ENCODE measurements around the gene USP17L22. TPM values are rescaled to one million over a fixed set of nuclear protein-coding genes. Genes with fewer than 3 reads are reported as not detected.

Gene USP17L22
- total RNA-seq, 1 experiment from 2014 or later, result not detected

Other genes with a start within 250 kb of the USP17L22 start
- not detected for gene FAM90A26, start 97.2 kb upstream of the USP17L22 start, total RNA-seq (2021; ENCODE audit: unreplicated experiment)
- gene USP17L10, start 57.0 kb upstream of the USP17L22 start, total RNA-seq (2021; ENCODE audit: unreplicated experiment), result not detected
- 0.15 TPM for gene USP17L11, start 52.2 kb upstream of the USP17L22 start, total RNA-seq (2021; ENCODE audit: unreplicated experiment)
- gene USP17L12, start 47.5 kb upstream of the USP17L22 start, total RNA-seq (2021; ENCODE audit: unreplicated experiment), result not detected
- not detected for gene USP17L13, start 42.7 kb upstream of the USP17L22 start, total RNA-seq (2021; ENCODE audit: unreplicated experiment)
- not detected for gene USP17L15, start 33.2 kb upstream of the USP17L22 start, total RNA-seq (2021; ENCODE audit: unreplicated experiment)
- gene USP17L17, start 23.7 kb upstream of the USP17L22 start, total RNA-seq (2021; ENCODE audit: unreplicated experiment), result not detected
- not detected for gene USP17L18, start 19.0 kb upstream of the USP17L22 start, total RNA-seq (2021; ENCODE audit: unreplicated experiment)
- not detected for gene USP17L19, start 14.2 kb upstream of the USP17L22 start, total RNA-seq (2021; ENCODE audit: unreplicated experiment)
- gene USP17L20, start 9.5 kb upstream of the USP17L22 start, total RNA-seq (2021; ENCODE audit: unreplicated experiment), result 0.15 TPM
- gene USP17L21, start 4.7 kb upstream of the USP17L22 start, total RNA-seq (2021; ENCODE audit: unreplicated experiment), result not detected
- gene USP17L24, start 57.5 kb downstream of the USP17L22 start, total RNA-seq (2021; ENCODE audit: unreplicated experiment), result not detected
- not detected for gene USP17L25, start 62.3 kb downstream of the USP17L22 start, total RNA-seq (2021; ENCODE audit: unreplicated experiment)
- gene USP17L26, start 67.0 kb downstream of the USP17L22 start, total RNA-seq (2021; ENCODE audit: unreplicated experiment), result not detected
- gene USP17L5, start 71.8 kb downstream of the USP17L22 start, total RNA-seq (2021; ENCODE audit: unreplicated experiment), result not detected
- gene USP17L27, start 76.5 kb downstream of the USP17L22 start, total RNA-seq (2021; ENCODE audit: unreplicated experiment), result not detected
- gene USP17L28, start 81.3 kb downstream of the USP17L22 start, total RNA-seq (2021; ENCODE audit: unreplicated experiment), result not detected
- gene USP17L29, start 86.0 kb downstream of the USP17L22 start, total RNA-seq (2021; ENCODE audit: unreplicated experiment), result not detected
- gene USP17L30, start 95.5 kb downstream of the USP17L22 start, total RNA-seq (2021; ENCODE audit: unreplicated experiment), result not detected
- not detected for gene DEFB131A, start 176.8 kb downstream of the USP17L22 start, total RNA-seq (2021; ENCODE audit: unreplicated experiment)